ENCODE data around the gene MPP3.
"Not testable (repeated sequence)": the region's sequence is repeated elsewhere in the genome, so short reads cannot be mapped to it uniquely, and the experiment has no call there.

Gene MPP3

DNA sequence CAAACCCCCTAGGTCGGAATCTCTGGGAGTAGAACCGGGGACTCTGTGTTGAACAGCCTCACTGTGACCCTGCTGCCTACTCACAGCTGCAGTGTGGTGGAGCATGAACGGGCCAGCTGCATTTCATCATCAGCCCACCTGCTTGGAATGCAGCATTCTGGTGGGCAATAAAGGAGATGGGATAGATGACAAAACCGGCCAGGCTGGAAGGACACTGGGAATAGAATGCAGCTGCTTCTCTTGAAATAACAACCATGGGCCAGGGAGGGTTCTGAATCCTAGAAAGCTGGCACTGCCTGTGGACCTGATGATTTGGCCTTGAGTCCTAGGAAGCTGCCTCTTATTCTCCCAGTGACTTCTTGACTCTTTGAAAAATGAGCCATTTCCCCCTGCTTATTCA, 29.2 kb downstream of the MPP3 start:
- Histone ChIP-seq H3K9me3 (ENCODE audit: insufficient read depth, low read depth, low read length) (no peaks in the 10 kb centered on the region), H3K27ac (ENCODE audit: low read depth, low read length) (peak overlapping the region; percentile 62; the same call in 1 of the 2 replicates), H3K36me3 (ENCODE audit: insufficient read depth, low read length) (0 out of 2 replicates have a peak, but pooled peaks cover 5% of the 10 kb centered on the region), H3K4me3 (ENCODE audit: low read length) (no peak overlapping the region), H3K9ac (ENCODE audit: low read depth, low read length) (0 out of 2 replicates have a peak overlapping the region, but pooled peaks have one; percentile 7), H3K4me1 (ENCODE audit: insufficient read depth, low read length) (peaks cover 37% of the 10 kb centered on the region), H3K27me3 (ENCODE audit: insufficient read depth, low read length) (no peaks in the 10 kb centered on the region)
- 50% methylated on average over 4 of the region's 4 CpGs for WGBS

DNA sequence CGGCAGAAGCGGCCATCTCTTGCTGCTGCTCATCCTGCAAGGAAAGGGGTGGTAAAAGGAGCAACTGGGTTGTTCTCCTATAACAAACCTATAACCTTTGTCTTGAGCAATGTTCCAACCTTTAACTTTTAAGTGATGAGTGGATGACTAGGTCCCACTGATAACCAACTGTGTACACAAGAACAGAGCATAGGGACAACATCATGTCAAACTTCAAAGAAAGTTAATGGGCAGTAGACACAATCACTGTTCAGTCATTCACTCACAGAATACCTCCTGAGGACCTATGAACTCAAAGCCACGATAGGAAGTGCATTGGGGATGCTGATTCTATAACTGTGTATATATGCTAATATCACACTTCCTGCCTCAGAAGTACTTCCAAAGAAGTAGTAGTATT, 31.1 kb downstream of the MPP3 start:
- 96% methylated on average over 2 of the region's 3 CpGs for WGBS
- Histone ChIP-seq H3K4me3 (ENCODE audit: low read length) (no peak overlapping the region), H3K9me3 (ENCODE audit: insufficient read depth, low read depth, low read length) (peaks cover 4% of the 10 kb centered on the region; the same call in 1 of the 2 replicates), H3K4me1 (ENCODE audit: insufficient read depth, low read length) (peaks cover 37% of the 10 kb centered on the region), H3K36me3 (ENCODE audit: insufficient read depth, low read length) (no peaks in the 10 kb centered on the region), H3K27ac (ENCODE audit: low read depth, low read length) (no peak overlapping the region), H3K27me3 (ENCODE audit: insufficient read depth, low read length) (no peaks in the 10 kb centered on the region), H3K9ac (ENCODE audit: low read depth, low read length) (no peak overlapping the region)

DNA sequence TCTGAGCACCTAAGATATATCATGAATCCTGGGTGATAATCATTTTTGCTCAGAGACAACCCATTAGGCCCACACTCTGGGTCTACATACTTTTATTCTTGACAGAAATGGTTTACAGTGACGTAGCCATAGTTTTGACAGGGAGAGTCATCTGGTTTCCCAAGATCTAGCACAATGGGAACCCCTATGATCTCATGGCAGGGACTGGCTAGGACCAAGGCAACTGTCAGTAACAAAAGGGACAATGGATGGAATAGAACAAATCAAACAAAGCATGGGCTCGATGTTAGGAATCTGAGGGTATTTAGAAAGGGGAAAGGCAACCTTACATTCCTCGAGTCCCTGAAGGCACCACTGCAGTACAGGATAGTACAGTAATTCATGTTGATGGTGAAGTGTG, 32.2 kb downstream of the MPP3 start:
- 93% methylated on average over 3 of the region's 3 CpGs for WGBS
- H3K27ac ChIP-seq (ENCODE audit: low read depth, low read length): no peak overlapping the region
- no peaks in the 10 kb centered on the region for H3K27me3 ChIP-seq (ENCODE audit: insufficient read depth, low read length)
- H3K9ac ChIP-seq (ENCODE audit: low read depth, low read length): no peak overlapping the region
- no peaks in the 10 kb centered on the region for H3K36me3 ChIP-seq (ENCODE audit: insufficient read depth, low read length)
- no peak overlapping the region for H3K4me3 ChIP-seq (ENCODE audit: low read length)
- H3K9me3 ChIP-seq (ENCODE audit: insufficient read depth, low read depth, low read length): peaks cover 4% of the 10 kb centered on the region; the same call in 1 of the 2 replicates
- H3K4me1 ChIP-seq (ENCODE audit: insufficient read depth, low read length): peaks cover 37% of the 10 kb centered on the region

DNA sequence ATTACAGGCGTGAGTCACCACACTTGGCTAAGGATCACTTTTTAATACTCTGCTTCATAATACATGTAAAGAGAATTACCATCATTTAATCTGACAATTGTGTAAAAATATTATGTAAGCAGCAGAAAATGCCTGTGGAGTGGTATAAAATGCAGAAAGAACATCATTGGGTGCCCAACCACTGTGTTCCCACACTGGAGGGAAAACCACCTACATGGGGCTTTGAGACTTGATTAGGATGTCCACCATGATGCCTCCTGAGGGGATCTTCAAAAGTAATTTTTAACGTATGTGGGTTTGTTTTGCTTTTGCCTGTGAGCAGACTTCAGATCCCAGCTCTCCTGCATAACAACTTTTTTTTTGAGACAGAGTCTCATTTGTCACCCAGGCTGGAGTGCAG, 33.9 kb downstream of the MPP3 start:
- peaks cover 4% of the 10 kb centered on the region; the same call in 1 of the 2 replicates for H3K9me3 ChIP-seq (ENCODE audit: insufficient read depth, low read depth, low read length)
- no peaks in the 10 kb centered on the region for H3K36me3 ChIP-seq (ENCODE audit: insufficient read depth, low read length)
- no peaks in the 10 kb centered on the region for H3K27me3 ChIP-seq (ENCODE audit: insufficient read depth, low read length)
- H3K4me1 ChIP-seq (ENCODE audit: insufficient read depth, low read length): peaks cover 27% of the 10 kb centered on the region
- H3K27ac ChIP-seq (ENCODE audit: low read depth, low read length): no peak overlapping the region
- H3K9ac ChIP-seq (ENCODE audit: low read depth, low read length): no peak overlapping the region
- 97% methylated on average over 2 of the region's 2 CpGs for WGBS
- H3K4me3 ChIP-seq (ENCODE audit: low read length): no peak overlapping the region

DNA sequence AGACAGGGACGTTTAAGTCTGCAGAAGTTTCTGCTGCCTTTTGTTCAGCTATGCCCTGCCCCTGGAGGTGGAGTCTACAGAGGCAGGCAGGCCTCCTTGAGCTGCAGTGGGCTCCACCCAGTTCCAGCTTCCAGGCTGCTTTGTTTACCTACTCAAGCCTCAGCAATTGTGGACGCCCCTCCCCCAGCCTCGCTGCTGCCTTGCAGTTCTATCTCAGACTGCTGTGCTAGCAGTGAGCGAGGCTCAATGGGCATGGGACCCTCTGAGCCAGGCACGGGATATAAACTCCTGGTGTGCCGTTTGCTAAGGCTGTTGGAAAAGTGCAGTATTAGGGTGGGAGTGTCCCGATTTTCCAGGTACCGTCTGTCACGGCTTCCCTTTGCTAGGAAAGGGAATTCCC, 34.9 kb downstream of the MPP3 start:
- H3K27ac ChIP-seq (ENCODE audit: low read depth, low read length); H3K36me3 ChIP-seq (ENCODE audit: insufficient read depth, low read length); H3K4me3 ChIP-seq (ENCODE audit: low read length); H3K27me3 ChIP-seq (ENCODE audit: insufficient read depth, low read length); H3K9ac ChIP-seq (ENCODE audit: low read depth, low read length); H3K9me3 ChIP-seq (ENCODE audit: insufficient read depth, low read depth, low read length): not testable (repeated sequence)
- 83% methylated on average over 9 of the region's 9 CpGs for WGBS
- peaks cover 17% of the 10 kb centered on the region for H3K4me1 ChIP-seq (ENCODE audit: insufficient read depth, low read length)

DNA sequence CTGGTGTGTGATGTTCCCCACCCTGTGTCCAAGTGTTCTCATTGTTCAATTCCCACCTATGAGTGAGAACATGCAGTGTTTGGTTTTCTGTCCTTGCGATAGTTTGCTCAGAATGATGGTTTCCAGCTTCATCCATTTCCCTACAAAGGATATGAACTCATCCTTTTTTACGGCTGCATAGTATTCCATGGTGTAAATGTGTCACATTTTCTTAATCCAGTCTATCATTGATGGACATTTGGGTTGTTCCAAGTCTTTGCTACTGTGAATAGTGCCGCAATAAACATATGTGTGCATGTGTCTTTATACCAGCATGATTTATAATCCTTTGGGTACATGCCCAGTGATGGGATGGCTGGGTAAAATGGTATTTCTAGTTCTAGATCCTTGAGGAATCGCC, 40.3 kb downstream of the MPP3 start:
- H3K27ac ChIP-seq (ENCODE audit: low read depth, low read length); H3K36me3 ChIP-seq (ENCODE audit: insufficient read depth, low read length); H3K27me3 ChIP-seq (ENCODE audit: insufficient read depth, low read length); H3K9ac ChIP-seq (ENCODE audit: low read depth, low read length); H3K4me3 ChIP-seq (ENCODE audit: low read length); H3K9me3 ChIP-seq (ENCODE audit: insufficient read depth, low read depth, low read length); H3K4me1 ChIP-seq (ENCODE audit: insufficient read depth, low read length): not testable (repeated sequence)
- WGBS: 93% methylated on average over 2 of the region's 4 CpGs

DNA sequence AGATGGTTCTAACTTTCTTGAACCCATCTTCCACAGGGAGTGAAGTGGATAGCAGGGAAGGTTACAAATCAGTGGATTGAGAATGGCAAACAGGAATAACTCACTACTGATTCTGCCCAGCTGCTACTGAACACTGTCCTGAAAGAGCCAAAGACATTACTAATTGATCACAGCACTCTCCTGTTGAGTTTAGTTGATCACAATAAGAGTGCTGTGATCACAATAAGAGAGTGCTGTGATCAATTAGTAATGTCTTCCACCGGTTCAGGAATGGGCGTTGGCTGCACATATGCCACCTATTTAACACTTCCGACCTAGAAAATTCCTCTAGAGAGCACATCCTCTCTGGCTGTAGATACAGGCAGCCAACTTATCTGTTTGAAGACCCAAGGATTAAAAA, 41.4 kb downstream of the MPP3 start:
- WGBS: 39% methylated on average over 3 of the region's 3 CpGs
- H3K4me3 ChIP-seq (ENCODE audit: low read length): 0 out of 2 replicates have a peak overlapping the region, but pooled peaks have one; percentile 13

DNA sequence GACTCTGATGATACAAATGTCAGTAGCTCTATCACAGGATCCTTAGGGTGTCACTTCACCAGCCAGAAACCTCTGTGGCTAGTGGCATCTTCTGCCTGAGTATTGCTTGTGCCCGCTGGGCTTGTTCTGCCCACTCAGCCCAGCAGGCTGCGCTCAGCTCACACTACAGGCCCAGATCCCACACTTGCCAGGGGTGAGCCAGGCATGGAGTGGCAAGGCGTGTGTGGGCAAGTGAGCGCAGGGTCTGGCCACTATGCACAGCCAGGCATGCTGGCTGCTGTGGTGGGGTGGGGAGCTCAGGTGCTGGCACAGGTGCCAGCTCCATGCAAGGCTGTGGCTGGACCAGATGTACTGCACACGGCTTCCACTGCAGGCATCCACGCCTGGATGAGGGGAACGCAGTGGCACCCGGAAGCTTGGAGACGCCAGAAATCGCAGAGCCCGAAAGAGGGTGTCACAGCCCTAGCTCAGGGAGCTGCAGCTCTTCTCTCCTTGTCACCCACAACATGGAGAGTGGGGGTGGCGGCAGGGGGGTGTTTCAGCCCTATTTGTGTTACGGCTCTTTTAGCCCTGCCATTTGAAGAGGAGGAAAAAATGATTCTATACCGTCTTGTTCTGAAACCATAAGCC, 42.5 kb downstream of the MPP3 start:
- Histone ChIP-seq H3K27me3 (ENCODE audit: insufficient read depth, low read length) (no peaks in the 10 kb centered on the region), H3K27ac (ENCODE audit: low read depth, low read length) (no peak overlapping the region), H3K4me3 (ENCODE audit: low read length) (no peak overlapping the region), H3K9me3 (ENCODE audit: insufficient read depth, low read depth, low read length) (no peaks in the 10 kb centered on the region), H3K36me3 (ENCODE audit: insufficient read depth, low read length) (no peaks in the 10 kb centered on the region), H3K4me1 (ENCODE audit: insufficient read depth, low read length) (no peaks in the 10 kb centered on the region), H3K9ac (ENCODE audit: low read depth, low read length) (no peak overlapping the region)
- WGBS: 89% methylated on average over 14 of the region's 14 CpGs

More for the DNA sequence above, 41.4 kb downstream of the MPP3 start:
- Histone ChIP-seq H3K27me3 (ENCODE audit: insufficient read depth, low read length) (no peaks in the 10 kb centered on the region), H3K9ac (ENCODE audit: low read depth, low read length) (no peak overlapping the region), H3K27ac (ENCODE audit: low read depth, low read length) (no peak overlapping the region), H3K4me1 (ENCODE audit: insufficient read depth, low read length) (no peaks in the 10 kb centered on the region), H3K9me3 (ENCODE audit: insufficient read depth, low read depth, low read length) (no peaks in the 10 kb centered on the region), H3K36me3 (ENCODE audit: insufficient read depth, low read length) (no peaks in the 10 kb centered on the region)

DNA sequence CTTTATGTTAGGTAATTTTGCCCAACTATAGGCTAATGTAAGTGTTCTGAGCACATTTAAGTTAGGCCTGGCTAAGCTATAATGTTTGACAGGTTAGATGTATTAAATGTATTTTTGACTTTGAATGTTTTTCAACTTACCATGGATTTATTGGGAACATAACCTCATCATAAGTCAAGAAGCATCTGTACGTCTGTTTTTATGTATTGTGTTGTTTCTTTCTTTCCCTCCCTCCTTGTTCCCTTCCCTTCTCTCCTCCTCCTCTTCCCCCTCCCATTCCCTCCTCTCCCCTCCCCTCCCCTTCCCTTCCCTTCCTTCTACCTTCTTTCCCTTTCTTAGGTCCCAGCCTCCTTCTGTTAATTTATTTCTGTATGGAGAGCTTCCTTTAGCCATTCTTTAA, 43.5 kb downstream of the MPP3 start:
- H3K27ac ChIP-seq (ENCODE audit: low read depth, low read length): no peak overlapping the region
- no peak overlapping the region for H3K4me3 ChIP-seq (ENCODE audit: low read length)
- H3K36me3 ChIP-seq (ENCODE audit: insufficient read depth, low read length): no peaks in the 10 kb centered on the region
- H3K27me3 ChIP-seq (ENCODE audit: insufficient read depth, low read length): 0 out of 2 replicates have a peak, but pooled peaks cover under 1% of the 10 kb centered on the region
- no peak overlapping the region for H3K9ac ChIP-seq (ENCODE audit: low read depth, low read length)
- H3K4me1 ChIP-seq (ENCODE audit: insufficient read depth, low read length): no peaks in the 10 kb centered on the region
- no CpG with 5 or more reads among the region's 1 CpG for WGBS
- H3K9me3 ChIP-seq (ENCODE audit: insufficient read depth, low read depth, low read length): no peaks in the 10 kb centered on the region

DNA sequence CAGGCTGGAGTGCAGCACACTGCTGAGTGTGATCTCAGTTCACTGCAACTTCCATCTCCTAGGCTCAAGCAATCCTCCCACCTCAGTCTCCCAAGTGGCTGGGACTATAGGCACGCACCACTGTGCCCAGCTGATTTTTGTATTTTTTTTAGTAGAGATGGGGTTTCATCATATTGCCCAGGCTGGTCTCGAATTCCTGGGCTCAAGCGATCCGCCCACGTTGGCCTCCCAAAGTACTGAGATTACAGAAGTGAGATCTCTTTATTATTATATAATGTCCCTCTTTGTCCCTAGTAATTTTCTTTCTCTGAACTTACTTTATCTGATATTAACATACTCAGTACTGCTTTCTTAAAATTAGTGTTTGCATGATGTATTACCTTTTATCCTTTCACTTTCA, 44.4 kb downstream of the MPP3 start:
- Histone ChIP-seq H3K27me3 (ENCODE audit: insufficient read depth, low read length) (0 out of 2 replicates have a peak, but pooled peaks cover 4% of the 10 kb centered on the region), H3K36me3 (ENCODE audit: insufficient read depth, low read length) (no peaks in the 10 kb centered on the region), H3K27ac (ENCODE audit: low read depth, low read length) (no peak overlapping the region), H3K4me3 (ENCODE audit: low read length) (no peak overlapping the region), H3K9ac (ENCODE audit: low read depth, low read length) (no peak overlapping the region), H3K9me3 (ENCODE audit: insufficient read depth, low read depth, low read length) (no peaks in the 10 kb centered on the region), H3K4me1 (ENCODE audit: insufficient read depth, low read length) (no peaks in the 10 kb centered on the region)
- WGBS: 89% methylated on average over 2 of the region's 5 CpGs

DNA sequence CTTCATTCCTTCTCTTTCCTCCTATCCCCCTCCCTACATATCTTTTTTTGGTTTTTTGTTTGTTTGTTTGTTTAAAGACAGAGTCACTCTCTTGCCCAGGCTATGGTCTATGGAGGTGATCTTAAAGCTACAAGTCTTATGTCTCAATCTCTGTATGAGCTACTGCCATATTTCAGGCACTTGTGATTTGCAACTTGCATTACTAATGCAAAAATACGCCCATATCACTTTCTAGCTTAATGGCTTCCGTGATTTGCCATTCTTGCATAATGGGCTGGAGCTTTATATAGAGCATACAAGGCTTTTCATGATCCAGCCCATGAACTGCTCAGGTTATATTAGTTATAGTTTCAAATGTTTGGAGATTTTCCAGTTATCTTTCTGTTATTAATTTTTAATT, 45.2 kb downstream of the MPP3 start:
- Histone ChIP-seq H3K36me3 (ENCODE audit: insufficient read depth, low read length) (no peaks in the 10 kb centered on the region), H3K9ac (ENCODE audit: low read depth, low read length) (no peak overlapping the region), H3K27me3 (ENCODE audit: insufficient read depth, low read length) (peaks cover 4% of the 10 kb centered on the region; the same call in 1 of the 2 replicates), H3K9me3 (ENCODE audit: insufficient read depth, low read depth, low read length) (no peaks in the 10 kb centered on the region), H3K4me3 (ENCODE audit: low read length) (no peak overlapping the region), H3K4me1 (ENCODE audit: insufficient read depth, low read length) (no peaks in the 10 kb centered on the region), H3K27ac (ENCODE audit: low read depth, low read length) (no peak overlapping the region)
- WGBS: 88% methylated on average over 2 of the region's 2 CpGs

All from HUES64 (cell line).